Prostate gland (tissue), 2 donors: ENCODE data around the gene GYS1.

ENCODE experiments used
- CTCF ChIP-seq, 4 experiments: fragments of 200-600 bp in 2 of 4; fragments of 450-650 bp in 2 of 4; sonication (generic) in 2 of 4; IDR thresholded peaks; 1 replicate in 3 of 4; 2 replicates in 1 of 4; pipeline ENCODE4 v1.5.1; 2016 to 2019; ENCODE audit warnings: antibody characterized with exemption in 4 of 4, mild to moderate bottlenecking in 2 of 4, moderate library complexity in 2 of 4
- POLR2A ChIP-seq: fragments of 450-650 bp; IDR thresholded peaks from one replicate; pipeline ENCODE4 v1.6.1; 2016; ENCODE audit warnings: antibody characterized with exemption, mild to moderate bottlenecking

DNA sequence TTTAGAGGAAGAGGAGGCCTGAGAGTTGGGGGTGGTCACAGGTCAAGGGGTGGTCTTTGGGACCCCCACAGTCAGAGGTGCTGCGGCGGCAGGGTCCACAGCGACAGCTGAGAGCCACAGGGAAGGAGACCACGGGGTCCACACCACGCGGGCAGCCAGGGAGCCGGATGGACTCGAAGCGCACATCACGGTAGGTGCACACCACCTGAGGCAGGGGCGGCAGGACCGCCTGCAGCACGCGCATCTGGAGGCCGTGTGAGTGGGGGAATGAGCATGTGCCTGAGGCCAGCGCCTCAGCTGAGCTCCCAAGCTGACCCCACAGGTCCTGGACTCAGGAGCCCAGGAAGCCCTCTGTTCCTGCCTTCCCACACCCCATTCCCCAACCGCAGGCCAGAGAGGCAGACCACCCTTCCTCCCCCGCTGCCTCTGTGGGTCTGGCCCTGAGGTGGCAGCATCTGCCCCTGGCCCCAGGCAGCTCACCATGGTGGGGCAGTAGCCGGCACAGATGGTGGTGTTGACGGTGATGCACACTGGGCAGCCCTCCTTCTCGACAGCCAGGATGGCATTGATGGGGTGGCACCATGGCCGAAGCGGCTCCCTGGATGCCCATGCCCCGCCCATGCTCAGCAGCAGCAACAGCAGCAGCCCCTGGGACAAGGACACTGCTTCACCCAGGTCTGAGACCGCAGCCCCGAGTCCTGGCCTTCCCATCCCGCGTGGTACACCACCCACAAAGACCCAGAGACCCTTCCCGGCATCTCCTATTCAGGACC is 23.1 kb upstream of the GYS1 start:
- TF ChIP-seq CTCF (IDR thresholded peaks at IDR 0.05) (no peak), POLR2A (no peak)
